ENCODE measurements around the gene PUM1. TPM values are rescaled to one million over a fixed set of nuclear protein-coding genes. Genes with fewer than 3 reads are reported as not detected.

PUM1 gene
- total and polyA plus RNA-seq, 2 of the 4 experiments (the other 2 are of a cell fraction), result 75.4 to 137 TPM

GRCh38 chr1:31005617-31006166 is 59.8 kb downstream of the PUM1 start:
- peak overlapping the region; percentile 75; the same call in 1 of the 2 replicates for H3K23ac ChIP-seq (ENCODE audit: low read depth, low read length)
- H3K18ac ChIP-seq (ENCODE audit: low read depth, low read length), result no peak overlapping the region; the same call in 1 of the 2 replicates
- no peak overlapping the region for H3K4me2 ChIP-seq (ENCODE audit: low read depth, low read length)
- TF ChIP-seq USF2 (IDR thresholded peaks at IDR 0.05; ENCODE audit: low read depth, low read length) (no peak), MXI1 (IDR thresholded peaks at IDR 0.05; ENCODE audit: borderline replicate concordance, low read depth, low read length) (no peak), MAFK (IDR thresholded peaks at IDR 0.05; ENCODE audit: low read depth, low read length) (no peak), MAZ (IDR thresholded peaks at IDR 0.05; ENCODE audit: borderline replicate concordance, low read depth, low read length) (no peak), RAD21 (IDR thresholded peaks at IDR 0.05; ENCODE audit: low read length) (no peak), BHLHE40 (IDR thresholded peaks at IDR 0.05; ENCODE audit: low read depth, low read length) (no peak), RFX5 (IDR thresholded peaks at IDR 0.05; ENCODE audit: low read depth, low read length) (no peak), RCOR1 (IDR thresholded peaks at IDR 0.05; ENCODE audit: insufficient replicate concordance, low read length) (no peak), CEBPB (IDR thresholded peaks at IDR 0.05; ENCODE audit: low read depth, low read length) (no peak), CHD1 (IDR thresholded peaks at IDR 0.05; ENCODE audit: low read depth, low read length) (no peak), NFE2L2 (IDR thresholded peaks at IDR 0.05; ENCODE audit: low read depth, low read length) (no peak), POLR2A (IDR thresholded peaks at IDR 0.05; ENCODE audit: low read depth, low read length) (no peak), ELK1 (IDR thresholded peaks at IDR 0.05; ENCODE audit: borderline replicate concordance, low read depth, low read length) (no peak), FOS (IDR thresholded peaks at IDR 0.05; ENCODE audit: low read depth, low read length) (no peak), CTCF (conservative IDR thresholded peaks at IDR 0.05; ENCODE audit: low read depth, low read length) (no peak), SMC3 (IDR thresholded peaks at IDR 0.05; ENCODE audit: low read depth, low read length) (no peak)
- 0 out of 4 replicates have a peak overlapping the region, but pooled peaks of 1 of the 2 experiments have one; percentile 17 for H4K8ac ChIP-seq (ENCODE audit: low read depth in 2 of 2, low read length in 2 of 2)
- no peak overlapping the region; the same call in 1 of the 2 replicates for H3K4ac ChIP-seq (ENCODE audit: low read depth, low read length)
- no peak for ATAC-seq (ENCODE audit: low read depth)
- H3K27ac ChIP-seq (ENCODE audit: insufficient read depth, low read length), result peak overlapping the region; percentile 29; the same call in 1 of the 2 replicates
- WGBS, 2 experiments (ENCODE audit: extremely low coverage in 2 of 2, insufficient read length in 1 of 2), result no CpG with 5 or more reads among the region's 6 CpGs
- H3K4me1 ChIP-seq (ENCODE audit: control insufficient read depth, insufficient read depth, low read length), result peaks cover 17% of the 10 kb centered on the region
- H2AK9ac ChIP-seq (replicated peaks; ENCODE audit: low read depth, low read length, poor library complexity), result no peak overlapping the region
- H3K4me3 ChIP-seq (ENCODE audit: insufficient read depth, low read depth, low read length), result no peak overlapping the region
- no peak overlapping the region for H2BK120ac ChIP-seq (ENCODE audit: low read depth, low read length)
- H3K27me3 ChIP-seq (ENCODE audit: control insufficient read depth, insufficient read depth, low read length), result no peaks in the 10 kb centered on the region
- H3K79me1 ChIP-seq (ENCODE audit: low read depth in 1 of 2, low read length in 2 of 2), result peaks cover 26 to 78% of the 10 kb centered on the region in 2 experiments
- no peak overlapping the region for H3K56ac ChIP-seq (ENCODE audit: extremely low read depth, insufficient read depth, low read length)
- H4K20me1 ChIP-seq (ENCODE audit: insufficient read depth, low read length), result peaks cover 58% of the 10 kb centered on the region
- CTCF ChIA-PET, result interaction anchor here (0.8 kb wide), 1 partner anchor 12 kb away, joined by 3 read pairs; no protein-coding TSS in a partner anchor
- H4K5ac ChIP-seq (ENCODE audit: low read depth, low read length), result no peak overlapping the region
- peak overlapping the region; percentile 44 for H3K14ac ChIP-seq (replicated peaks; ENCODE audit: low read depth, low read length)
- BruUV-seq (replicated peaks), result no TSS peak
- dilution Hi-C loops (cut with HindIII; ENCODE audit: low sequenced_read_pairs, unreplicated experiment), result no loop called here
- no peak overlapping the region for H4K91ac ChIP-seq (ENCODE audit: insufficient read depth, low read depth, low read length)
- no peak overlapping the region for H3K9ac ChIP-seq (ENCODE audit: low read depth, low read length)
- no peak overlapping the region for H2AK5ac ChIP-seq (ENCODE audit: low read depth, low read length)
- H3K36me3 ChIP-seq (ENCODE audit: control insufficient read depth, insufficient read depth, low read length), result peaks cover 16% of the 10 kb centered on the region
- H2BK15ac ChIP-seq (ENCODE audit: low read depth, low read length), result no peak overlapping the region
- H2AFZ ChIP-seq (replicated peaks; ENCODE audit: low read length, poor library complexity), result no peak overlapping the region
- no peak for DNase-seq
- POLR2A ChIA-PET (ENCODE audit: unreplicated experiment), result no interaction called here
- no peaks in the 10 kb centered on the region for H3K9me3 ChIP-seq (ENCODE audit: control insufficient read depth, insufficient read depth, low read length)
- intact Hi-C loops (cut with micrococcal nuclease), result no loop called here
- H2BK5ac ChIP-seq (ENCODE audit: low read depth, low read length, poor library complexity, severe bottlenecking), result peak overlapping the region; percentile 48
- H3K9me1 ChIP-seq (ENCODE audit: insufficient read depth, low read length), result peaks cover 11% of the 10 kb centered on the region
- H2BK20ac ChIP-seq (ENCODE audit: low read depth, low read length), result no peak overlapping the region
- in situ Hi-C loops (cut with MboI; ENCODE audit: low sequenced_read_pairs), result no loop called here

Data from IMR-90 (cell line).